A549 treated with Hydrocortisone at 1 μM for 4 hours (cell line): ENCODE data around the gene CRISPLD2. TPM values are rescaled to one million over a fixed set of nuclear protein-coding genes. Genes with fewer than 3 reads are reported as not detected.

Experiments
- total RNA-seq: library from RNA; stranded (reverse); fragments of 200-300 nt; extraction: Qiagen RNA extraction; gene quantifications from 5 replicates; pipeline ENCODE4 v1.2.3, GENCODE V29; 2022

CRISPLD2 gene, protein sequence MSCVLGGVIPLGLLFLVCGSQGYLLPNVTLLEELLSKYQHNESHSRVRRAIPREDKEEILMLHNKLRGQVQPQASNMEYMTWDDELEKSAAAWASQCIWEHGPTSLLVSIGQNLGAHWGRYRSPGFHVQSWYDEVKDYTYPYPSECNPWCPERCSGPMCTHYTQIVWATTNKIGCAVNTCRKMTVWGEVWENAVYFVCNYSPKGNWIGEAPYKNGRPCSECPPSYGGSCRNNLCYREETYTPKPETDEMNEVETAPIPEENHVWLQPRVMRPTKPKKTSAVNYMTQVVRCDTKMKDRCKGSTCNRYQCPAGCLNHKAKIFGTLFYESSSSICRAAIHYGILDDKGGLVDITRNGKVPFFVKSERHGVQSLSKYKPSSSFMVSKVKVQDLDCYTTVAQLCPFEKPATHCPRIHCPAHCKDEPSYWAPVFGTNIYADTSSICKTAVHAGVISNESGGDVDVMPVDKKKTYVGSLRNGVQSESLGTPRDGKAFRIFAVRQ
- total RNA-seq, result 3.0 to 4.4 TPM (median 3.5 TPM) in 5 replicates

DNA sequence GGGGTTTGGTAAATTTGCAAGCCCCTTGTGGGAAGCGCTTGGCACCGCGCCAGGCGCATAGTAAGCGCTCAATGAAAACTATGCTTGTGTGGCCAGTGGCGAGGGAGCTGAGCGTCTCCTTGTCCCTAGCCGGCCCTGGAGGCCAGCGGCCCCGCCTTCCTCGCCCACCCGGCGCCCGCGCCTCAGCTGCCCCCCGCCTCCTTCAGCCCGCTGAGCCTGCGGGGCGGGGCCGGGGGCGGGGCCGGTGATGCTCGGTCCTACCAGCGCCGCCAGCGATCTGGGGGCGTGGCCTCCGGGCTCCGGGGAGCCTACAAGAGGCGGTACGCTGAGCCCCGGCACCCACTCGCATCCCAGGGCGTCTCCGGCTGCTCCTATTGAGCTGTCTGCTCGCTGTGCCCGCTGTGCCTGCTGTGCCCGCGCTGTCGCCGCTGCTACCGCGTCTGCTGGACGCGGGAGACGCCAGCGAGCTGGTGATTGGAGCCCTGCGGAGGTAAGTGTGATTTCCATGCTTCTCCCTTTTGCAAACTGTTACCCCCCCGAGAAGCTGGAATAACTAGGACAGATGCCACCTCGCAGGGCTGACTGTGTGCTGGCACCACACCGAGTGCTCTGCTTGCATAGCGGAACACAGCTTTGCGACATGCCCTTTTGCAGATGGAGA is at the start of gene CRISPLD2:
CRISPLD2 (plus strand) TSS at position 342 of the 661 bp plus-strand sequence. CDS start 18,511 bp downstream, outside the sequence.

Other genes with a start within 250 kb of the CRISPLD2 start
- 424 to 531 TPM (median 502 TPM) in 5 replicates for gene COTL1, start 201.9 kb upstream of the CRISPLD2 start, total RNA-seq
- 17.4 to 27.3 TPM (median 23.5 TPM) in 5 replicates for gene KLHL36, start 171.5 kb upstream of the CRISPLD2 start, total RNA-seq
- gene USP10, start 120.0 kb upstream of the CRISPLD2 start, total RNA-seq, result 66.7 to 87.1 TPM (median 78.7 TPM) in 5 replicates
- gene ZDHHC7, start 191.6 kb downstream of the CRISPLD2 start, total RNA-seq, result 74.2 to 80.3 TPM (median 78.6 TPM) in 5 replicates
- gene KIAA0513, start 207.8 kb downstream of the CRISPLD2 start, total RNA-seq, result 2.1 to 3.0 TPM (median 2.2 TPM) in 5 replicates